ENCODE measurements around the gene CTSG. TPM values are rescaled to one million over a fixed set of nuclear protein-coding genes. Genes with fewer than 3 reads are reported as not detected.

The CTSG gene
- total RNA-seq, 1 donor from 2014 or later: not detected

DNA sequence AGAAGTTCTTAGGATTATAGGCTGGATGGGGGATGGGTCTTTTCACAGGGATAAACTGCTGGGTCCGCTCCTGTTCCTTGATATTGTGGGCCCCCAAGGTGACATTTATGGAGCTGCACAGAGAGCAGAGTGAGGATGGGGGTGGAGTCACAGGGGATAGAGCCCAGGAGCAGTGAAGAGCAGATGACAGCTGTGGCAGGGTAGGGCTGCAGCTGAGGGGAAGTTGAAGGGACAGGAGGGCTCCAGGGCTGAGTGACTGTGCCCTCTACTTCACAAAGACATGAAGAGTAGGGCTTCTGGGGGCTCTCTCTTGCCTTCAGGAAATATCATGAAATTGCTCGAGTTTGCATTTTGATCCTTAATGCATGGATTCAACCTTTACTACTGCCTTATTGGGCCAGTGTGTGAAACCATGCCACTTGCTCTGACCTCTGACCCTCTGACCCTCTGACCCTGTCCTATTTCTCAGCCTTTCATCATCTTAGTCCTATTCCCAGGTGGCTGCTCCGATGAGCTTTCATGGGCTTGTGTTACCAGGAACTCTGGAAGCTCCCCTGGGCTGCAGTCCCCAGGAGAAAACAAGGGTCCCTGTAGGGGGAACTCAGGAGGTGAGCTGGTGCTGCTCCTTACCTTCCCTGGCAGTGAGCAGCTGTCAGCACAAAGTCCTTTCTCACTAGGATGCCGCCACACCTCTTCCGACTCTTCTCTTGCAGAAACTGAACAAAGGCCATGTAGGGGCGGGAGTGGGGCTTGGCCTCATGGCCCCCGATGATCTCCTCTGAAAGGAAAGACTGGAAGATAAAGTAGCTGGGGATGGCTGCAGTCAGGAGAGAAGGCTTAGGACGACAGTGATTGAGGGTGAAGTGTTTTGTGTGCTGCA is 31.8 kb upstream of the CTSG start:
- Histone ChIP-seq H3K36me3 (ENCODE audit: control insufficient read depth, insufficient read depth, low read length) (no peaks in the 10 kb centered on the region), H3K27me3 (ENCODE audit: control insufficient read depth, insufficient read depth, low read length) (no peaks in the 10 kb centered on the region), H3K4me3 (ENCODE audit: low read depth, low read length) (no peak overlapping the region)
- no peak for TF ChIP-seq CTCF (IDR thresholded peaks at IDR 0.05; ENCODE audit: insufficient read depth, low read length, poor library complexity, severe bottlenecking)
- DNase-seq (ENCODE audit: low read depth): no peak

DNA sequence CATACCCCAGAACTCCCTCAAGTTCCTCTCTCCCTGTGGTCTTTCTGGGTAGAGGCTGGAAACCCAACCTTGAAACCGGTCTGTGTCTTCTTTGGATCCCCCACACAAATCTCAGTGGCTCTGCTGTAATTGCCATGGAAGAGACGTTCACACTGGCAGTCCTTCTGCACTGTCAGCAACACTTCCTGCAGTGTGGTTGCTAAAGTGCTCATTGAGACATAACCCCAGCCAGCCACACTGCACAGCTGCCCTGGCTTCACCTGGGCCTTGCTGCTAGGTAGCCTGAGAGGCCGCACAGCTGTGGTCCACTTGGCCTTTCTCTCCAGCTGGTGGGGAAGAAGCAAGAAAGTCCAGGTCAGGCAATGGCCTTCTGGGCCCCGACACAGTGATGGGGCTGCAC is 31.0 kb upstream of the CTSG start:
- Histone ChIP-seq H3K27me3 (ENCODE audit: control insufficient read depth, insufficient read depth, low read length) (no peaks in the 10 kb centered on the region), H3K4me3 (ENCODE audit: low read depth, low read length) (no peak overlapping the region), H3K36me3 (ENCODE audit: control insufficient read depth, insufficient read depth, low read length) (no peaks in the 10 kb centered on the region)
- TF ChIP-seq CTCF (IDR thresholded peaks at IDR 0.05; ENCODE audit: insufficient read depth, low read length, poor library complexity, severe bottlenecking): no peak
- no peak for DNase-seq (ENCODE audit: low read depth)

DNA sequence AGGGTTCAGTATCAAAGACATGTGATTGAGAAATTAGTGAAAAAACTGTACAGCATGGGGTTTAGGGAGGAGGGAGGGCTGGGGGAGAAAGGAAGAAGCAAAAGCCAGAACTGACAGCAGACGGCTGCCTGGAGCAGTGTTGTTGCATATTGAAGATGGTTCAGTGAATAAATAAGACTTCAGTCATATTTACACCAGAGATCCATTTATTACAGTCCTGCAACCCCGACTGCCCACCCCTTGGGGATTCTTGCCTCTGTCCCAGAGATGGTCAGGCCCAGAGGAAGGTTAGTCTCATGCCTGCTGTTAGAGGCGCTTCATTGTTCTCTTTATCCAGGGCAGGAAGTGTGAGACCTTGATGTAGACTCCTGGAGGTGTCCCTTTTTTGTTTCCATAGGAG is 30.2 kb upstream of the CTSG start:
- Histone ChIP-seq H3K27me3 (ENCODE audit: control insufficient read depth, insufficient read depth, low read length) (no peaks in the 10 kb centered on the region), H3K36me3 (ENCODE audit: control insufficient read depth, insufficient read depth, low read length) (no peaks in the 10 kb centered on the region), H3K4me3 (ENCODE audit: low read depth, low read length) (no peak overlapping the region)
- TF ChIP-seq CTCF (IDR thresholded peaks at IDR 0.05; ENCODE audit: insufficient read depth, low read length, poor library complexity, severe bottlenecking): no peak
- DNase-seq (ENCODE audit: low read depth): no peak

DNA sequence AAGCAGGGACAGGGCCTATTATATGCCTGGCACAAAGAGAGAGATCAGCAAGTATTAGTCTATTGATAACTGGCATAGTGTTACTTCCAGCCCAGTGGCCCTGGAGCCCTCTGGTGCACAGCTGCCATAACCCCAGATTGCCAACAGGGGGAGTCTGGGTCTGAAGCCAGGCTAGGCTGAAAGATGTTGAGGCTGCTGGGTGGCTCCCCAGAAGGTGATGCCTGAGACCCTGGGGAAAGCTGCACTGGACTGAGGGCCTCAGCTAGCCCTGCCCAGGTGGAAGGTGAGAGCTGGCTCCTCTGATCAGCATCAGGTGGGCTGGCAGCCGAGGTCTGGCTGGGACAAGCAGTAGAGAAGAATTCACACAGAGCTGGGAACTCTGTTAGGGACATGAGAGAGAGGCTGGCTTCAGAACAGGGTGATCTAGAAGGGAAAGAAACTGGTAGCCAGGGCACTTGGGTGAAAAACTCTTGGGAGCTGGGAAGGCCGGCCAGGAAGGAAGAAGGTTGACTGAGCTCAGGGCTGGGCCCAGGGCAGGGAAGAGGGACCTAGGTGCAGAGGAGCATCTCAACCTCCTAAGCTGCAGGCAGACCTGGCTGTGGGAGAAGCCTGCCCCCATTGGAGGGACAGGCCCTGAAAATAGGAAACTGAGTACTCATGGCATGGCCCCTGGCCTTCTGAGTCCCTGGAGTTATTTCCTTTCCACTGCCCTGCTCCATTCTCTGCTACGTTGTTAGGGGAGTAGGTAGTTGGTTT is 29.6 kb upstream of the CTSG start:
- Histone ChIP-seq H3K4me3 (ENCODE audit: low read depth, low read length) (no peak overlapping the region), H3K27me3 (ENCODE audit: control insufficient read depth, insufficient read depth, low read length) (no peaks in the 10 kb centered on the region), H3K36me3 (ENCODE audit: control insufficient read depth, insufficient read depth, low read length) (no peaks in the 10 kb centered on the region)
- TF ChIP-seq CTCF (IDR thresholded peaks at IDR 0.05; ENCODE audit: insufficient read depth, low read length, poor library complexity, severe bottlenecking): peak; percentile 59
- DNase-seq (ENCODE audit: low read depth): no peak

DNA sequence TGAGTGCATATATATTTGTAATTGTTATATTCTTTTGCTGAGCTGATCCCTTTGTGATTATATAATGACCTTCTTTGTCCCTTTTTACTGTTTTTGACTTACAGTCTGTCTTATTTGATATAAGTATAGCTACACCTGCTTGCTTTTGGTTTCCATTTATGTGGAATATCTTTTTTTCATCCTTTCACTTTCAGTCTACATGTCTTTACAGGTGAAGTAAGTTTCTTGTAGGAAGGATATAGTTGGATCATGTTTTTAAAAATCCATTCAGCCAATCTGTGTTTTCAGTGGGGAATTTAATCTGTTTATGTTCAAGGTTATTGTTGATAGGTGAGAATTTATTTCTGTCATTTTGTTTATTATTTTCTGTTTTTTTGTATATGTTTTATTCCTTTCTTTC is 21.4 kb upstream of the CTSG start:
- DNase-seq (ENCODE audit: low read depth): no peak
- no peak for TF ChIP-seq CTCF (IDR thresholded peaks at IDR 0.05; ENCODE audit: insufficient read depth, low read length, poor library complexity, severe bottlenecking)
- Histone ChIP-seq H3K36me3 (ENCODE audit: control insufficient read depth, insufficient read depth, low read length) (no peaks in the 10 kb centered on the region), H3K4me3 (ENCODE audit: low read depth, low read length) (no peak overlapping the region), H3K27me3 (ENCODE audit: control insufficient read depth, insufficient read depth, low read length) (no peaks in the 10 kb centered on the region)
